OCI-LY7 (cell line): ENCODE data around the gene SPSB2. TPM values are rescaled to one million over a fixed set of nuclear protein-coding genes. Genes with fewer than 3 reads are reported as not detected.
"Not testable (repeated sequence)": the region's sequence is repeated elsewhere in the genome, so short reads cannot be mapped to it uniquely, and the experiment has no call there.

Experiments used
- BruUV-seq: library from RNA; stranded (reverse); fragments of 400-500 nt; replicated peaks from 2 replicates; lab custom pipeline; 2021; lab: Mats Ljungman, UMichigan
- CTCF ChIA-PET: fragments of 300-600 bp; sonication (Branson Sonifier 250); formaldehyde crosslinking; loops from one replicate; lab custom pipeline; 2022; ENCODE audit warnings: antibody characterized with exemption; ENCODE audit not compliant: unreplicated experiment; lab: Charles Lee
- POLR2A ChIA-PET: fragments of 300-600 bp; sonication (Branson Sonifier 250); formaldehyde crosslinking; loops from one replicate; lab custom pipeline; 2022; ENCODE audit warnings: antibody characterized with exemption; lab: Charles Lee
- DNase-seq: peaks from one replicate; pipeline ENCODE4 v3.0.0-alpha.2; 2015; ENCODE audit warnings: low spot score
- H2AFZ ChIP-seq: fragments of 200-600 bp; sonication (generic), shearing (Covaris generic); 2 replicates; pipeline ENCODE4 v1.6.1; 2014; ENCODE audit warnings: mild to moderate bottlenecking, antibody characterized with exemption, low read length, moderate library complexity
- H3K27ac ChIP-seq: fragments of 200-600 bp; sonication (generic); 2 replicates; pipeline ENCODE4 v1.5.1; 2014; ENCODE audit warnings: mixed run types, low read depth, mild to moderate bottlenecking, moderate library complexity, low read length, inconsistent platforms; ENCODE audit not compliant: poor library complexity, severe bottlenecking
- H3K36me3 ChIP-seq: fragments of 200-600 bp; sonication (generic); 2 replicates; pipeline ENCODE4 v1.6.1; 2014; ENCODE audit warnings: mild to moderate bottlenecking, antibody characterized with exemption, low read length, moderate library complexity, mixed read lengths; ENCODE audit not compliant: insufficient read depth
- H3K4me1 ChIP-seq: fragments of 200-600 bp; sonication (generic); 2 replicates; pipeline ENCODE4 v1.5.1; 2014; ENCODE audit warnings: mild to moderate bottlenecking, low read length; ENCODE audit not compliant: insufficient read depth, poor library complexity, severe bottlenecking
- H3K4me2 ChIP-seq: fragments of 200-600 bp; sonication (generic); 2 replicates; pipeline ENCODE4 v1.6.1; 2014; ENCODE audit warnings: mild to moderate bottlenecking, low read length
- H3K4me3 ChIP-seq: fragments of 200-600 bp; sonication (generic); 2 replicates; pipeline ENCODE4 v1.5.1; 2014; ENCODE audit warnings: mild to moderate bottlenecking, low read depth, low read length; ENCODE audit not compliant: poor library complexity, severe bottlenecking
- H3K79me2 ChIP-seq: fragments of 200-600 bp; sonication (generic); 2 replicates; pipeline ENCODE4 v1.6.1; 2016; ENCODE audit warnings: low read depth, mild to moderate bottlenecking, low read length, moderate library complexity, mixed read lengths; ENCODE audit not compliant: insufficient read depth
- H3K9me2 ChIP-seq: fragments of 200-600 bp; sonication (generic); 2 replicates; pipeline ENCODE4 v1.6.1; 2016; ENCODE audit warnings: mild to moderate bottlenecking, low read length, mixed read lengths; ENCODE audit not compliant: insufficient read depth
- H3K9me3 ChIP-seq: fragments of 200-600 bp; sonication (generic); 2 replicates; pipeline ENCODE4 v1.6.1; 2014; ENCODE audit warnings: mild to moderate bottlenecking, mixed run types, low read length, mixed read lengths
- H4K20me1 ChIP-seq: fragments of 200-600 bp; sonication (generic); 2 replicates; pipeline ENCODE4 v1.6.1; 2014; ENCODE audit warnings: mild to moderate bottlenecking, antibody characterized with exemption, low read length, moderate library complexity, mixed read lengths; ENCODE audit not compliant: insufficient read depth
- CTCF ChIP-seq: fragments of 200-600 bp; sonication (generic); conservative IDR thresholded peaks from 2 replicates; pipeline ENCODE4 v1.5.1; 2014; ENCODE audit warnings: mild to moderate bottlenecking, antibody characterized with exemption, low read length, moderate library complexity, mixed read lengths
- EZH2phosphoT487 ChIP-seq: fragments of 200-600 bp; sonication (generic); IDR thresholded peaks from 2 replicates; pipeline ENCODE4 v1.6.1; 2018; ENCODE audit warnings: low read depth, borderline replicate concordance, mild to moderate bottlenecking, mixed run types, antibody characterized with exemption, low read length, moderate library complexity, mixed read lengths
- intact Hi-C: fragments of 100-400 bp; cut with micrococcal nuclease; formaldehyde crosslinking; loops from one replicate; pipeline ENCODE4 v1.10.0; 2022; ENCODE audit not compliant: unreplicated experiment
- total RNA-seq, 2 experiments: library from RNA; depleted of rRNA in 1 of 2; stranded (reverse); fragments of >200 nt in 1 of 2; shearing (Covaris generic) in 1 of 2; gene quantifications; 2 replicates each; pipeline ENCODE4 v1.2.3, GENCODE V29; 2014 to 2022

The SPSB2 gene
- total RNA-seq, 2 experiments from 2014 or later = 8.3 to 8.5 TPM

- H3K4me2 ChIP-seq = peak overlapping the region; percentile 72
- no TSS peak for BruUV-seq
- H3K36me3 ChIP-seq = no peaks in the 10 kb centered on the region
- intact Hi-C loops = loop anchor here (1.0 to 2.0 kb wide), 5 partner anchors 18 to 46 kb away; partner anchors contain the start of genes CDCA3, ENO2 and SPSB2
- ChIA-PET CTCF (interaction anchor here (0.6 to 2.0 kb wide), 8 partner anchors 10 to 51 kb away, joined by 3 to 17 read pairs (median 4); partner anchors contain the start of genes SPSB2 and TPI1), POLR2A (interaction anchor here (0.6 to 2.5 kb wide), 12 partner anchors 8 to 55 kb away, joined by 3 to 17 read pairs (median 4); partner anchors contain the start of genes C12orf57, CDCA3, LRRC23 and RNU7-1)
- peak; percentile 98 for DNase-seq
- H2AFZ ChIP-seq = peak overlapping the region; percentile 78; the same call in 1 of the 2 replicates
- no peaks in the 10 kb centered on the region for H3K79me2 ChIP-seq
- no peaks in the 10 kb centered on the region for H3K9me2 ChIP-seq
- H3K4me1 ChIP-seq = peaks cover 28% of the 10 kb centered on the region
- peak overlapping the region; percentile 66 for H3K4me3 ChIP-seq
- peak overlapping the region; percentile 81 for H3K27ac ChIP-seq
- H4K20me1 ChIP-seq = no peaks in the 10 kb centered on the region
- no peaks in the 10 kb centered on the region for H3K9me3 ChIP-seq
- TF ChIP-seq CTCF (peak; percentile 82), EZH2phosphoT487 (no peak)
Observed at GRCh38 chr12:6890789-6891645, 17.9 kb upstream of the SPSB2 start.

GRCh38 chr12:6889775-6890573 is 16.9 kb upstream of the SPSB2 start:
- POLR2A ChIA-PET, H3K36me3 ChIP-seq, H3K9me2 ChIP-seq, BruUV-seq, H3K9me3 ChIP-seq, DNase-seq, CTCF ChIA-PET, H4K20me1 ChIP-seq, H3K79me2 ChIP-seq: not testable (repeated sequence)
- Histone ChIP-seq H3K27ac (peak overlapping the region; percentile 81), H3K4me3 (peak overlapping the region; percentile 59), H2AFZ (peak overlapping the region; percentile 63; the same call in 1 of the 2 replicates), H3K4me1 (peaks cover 28% of the 10 kb centered on the region), H3K4me2 (peak overlapping the region; percentile 66)
- intact Hi-C loops = loop anchor here (2.0 kb wide), 2 partner anchors 33 to 47 kb away; no protein-coding TSS in a partner anchor

- CTCF ChIA-PET = not testable (repeated sequence)
Observed at GRCh38 chr12:6888794-6889193, 15.7 kb upstream of the SPSB2 start.

More at GRCh38 chr12:6888794-6889193, 15.7 kb upstream of the SPSB2 start:
- intact Hi-C loops, POLR2A ChIA-PET, H3K9me3 ChIP-seq, DNase-seq, H3K9me2 ChIP-seq, H3K79me2 ChIP-seq, H3K4me2 ChIP-seq, H4K20me1 ChIP-seq, H2AFZ ChIP-seq, BruUV-seq, H3K27ac ChIP-seq, H3K4me3 ChIP-seq: not testable (repeated sequence)
- H3K4me1 ChIP-seq = peaks cover 28% of the 10 kb centered on the region
- peaks cover 11% of the 10 kb centered on the region; the same call in 1 of the 2 replicates for H3K36me3 ChIP-seq
